ENCODE measurements around the gene UAP1L1. TPM values are rescaled to one million over a fixed set of nuclear protein-coding genes. Genes with fewer than 3 reads are reported as not detected.

UAP1L1 gene
- total RNA-seq, 1 donor, result 36.9 TPM

- Histone ChIP-seq H3K4me1 (ENCODE audit: insufficient read depth, low read length) (peaks cover 29% of the 10 kb centered on the region), H2AFZ (ENCODE audit: low read length) (no peak overlapping the region), H3K27ac (ENCODE audit: low read depth, low read length) (no peak overlapping the region), H3K9me3 (ENCODE audit: low read depth, low read length) (no peaks in the 10 kb centered on the region), H4K20me1 (ENCODE audit: insufficient read depth, low read length) (peaks cover 6% of the 10 kb centered on the region), H3K4me3 (ENCODE audit: insufficient read depth, low read length) (no peak overlapping the region), H3K36me3 (ENCODE audit: insufficient read depth, low read length) (peaks cover 23% of the 10 kb centered on the region), H3K4me2 (ENCODE audit: insufficient read depth, low read length) (no peak overlapping the region), H3K27me3 (ENCODE audit: insufficient read depth, low read length) (no peaks in the 10 kb centered on the region), H3K79me2 (ENCODE audit: insufficient read depth, low read length) (peaks cover 42% of the 10 kb centered on the region)
- DNase-seq (ENCODE audit: insufficient read length, low spot score, missing footprints), result peak; percentile 42
- no peak for TF ChIP-seq CTCF (IDR thresholded peaks at IDR 0.05; ENCODE audit: extremely low read depth, low read depth, low read length)
Observed at GRCh38 chr9:137080260-137081122, 3.2 kb downstream of the UAP1L1 start.

GRCh38 chr9:137082222-137082924 lies 5.1 kb downstream of the UAP1L1 start:
- Histone ChIP-seq H3K9me3 (ENCODE audit: low read depth, low read length) (no peaks in the 10 kb centered on the region), H3K27ac (ENCODE audit: low read depth, low read length) (peak overlapping the region; percentile 74), H3K79me2 (ENCODE audit: insufficient read depth, low read length) (peaks cover 45% of the 10 kb centered on the region), H4K20me1 (ENCODE audit: insufficient read depth, low read length) (peaks cover 6% of the 10 kb centered on the region), H3K4me1 (ENCODE audit: insufficient read depth, low read length) (peaks cover 37% of the 10 kb centered on the region), H3K4me3 (ENCODE audit: insufficient read depth, low read length) (no peak overlapping the region), H3K27me3 (ENCODE audit: insufficient read depth, low read length) (no peaks in the 10 kb centered on the region), H3K4me2 (ENCODE audit: insufficient read depth, low read length) (no peak overlapping the region), H3K36me3 (ENCODE audit: insufficient read depth, low read length) (peaks cover 23% of the 10 kb centered on the region), H2AFZ (ENCODE audit: low read length) (no peak overlapping the region)
- peak; percentile 55 for DNase-seq (ENCODE audit: insufficient read length, low spot score, missing footprints)
- TF ChIP-seq CTCF (IDR thresholded peaks at IDR 0.05; ENCODE audit: extremely low read depth, low read depth, low read length), result no peak

GRCh38 chr9:137082925-137083290 lies 5.6 kb downstream of the UAP1L1 start:
- H3K9me3 ChIP-seq (ENCODE audit: low read depth, low read length), result no peaks in the 10 kb centered on the region
- peaks cover 23% of the 10 kb centered on the region for H3K36me3 ChIP-seq (ENCODE audit: insufficient read depth, low read length)
- TF ChIP-seq CTCF (IDR thresholded peaks at IDR 0.05; ENCODE audit: extremely low read depth, low read depth, low read length), result no peak
- peak overlapping the region; percentile 10 for H3K4me3 ChIP-seq (ENCODE audit: insufficient read depth, low read length)
- H4K20me1 ChIP-seq (ENCODE audit: insufficient read depth, low read length), result peaks cover 6% of the 10 kb centered on the region
- H3K4me2 ChIP-seq (ENCODE audit: insufficient read depth, low read length), result peak overlapping the region; percentile 43
- peak overlapping the region; percentile 74 for H3K27ac ChIP-seq (ENCODE audit: low read depth, low read length)
- no peaks in the 10 kb centered on the region for H3K27me3 ChIP-seq (ENCODE audit: insufficient read depth, low read length)
- H2AFZ ChIP-seq (ENCODE audit: low read length), result no peak overlapping the region
- no peak for DNase-seq (ENCODE audit: insufficient read length, low spot score, missing footprints)
- H3K4me1 ChIP-seq (ENCODE audit: insufficient read depth, low read length), result peaks cover 42% of the 10 kb centered on the region
- H3K79me2 ChIP-seq (ENCODE audit: insufficient read depth, low read length), result peaks cover 47% of the 10 kb centered on the region

Measured in osteoblast (primary cell).